ENCODE measurements around the gene ACTL6B.

Gene ACTL6B

DNA sequence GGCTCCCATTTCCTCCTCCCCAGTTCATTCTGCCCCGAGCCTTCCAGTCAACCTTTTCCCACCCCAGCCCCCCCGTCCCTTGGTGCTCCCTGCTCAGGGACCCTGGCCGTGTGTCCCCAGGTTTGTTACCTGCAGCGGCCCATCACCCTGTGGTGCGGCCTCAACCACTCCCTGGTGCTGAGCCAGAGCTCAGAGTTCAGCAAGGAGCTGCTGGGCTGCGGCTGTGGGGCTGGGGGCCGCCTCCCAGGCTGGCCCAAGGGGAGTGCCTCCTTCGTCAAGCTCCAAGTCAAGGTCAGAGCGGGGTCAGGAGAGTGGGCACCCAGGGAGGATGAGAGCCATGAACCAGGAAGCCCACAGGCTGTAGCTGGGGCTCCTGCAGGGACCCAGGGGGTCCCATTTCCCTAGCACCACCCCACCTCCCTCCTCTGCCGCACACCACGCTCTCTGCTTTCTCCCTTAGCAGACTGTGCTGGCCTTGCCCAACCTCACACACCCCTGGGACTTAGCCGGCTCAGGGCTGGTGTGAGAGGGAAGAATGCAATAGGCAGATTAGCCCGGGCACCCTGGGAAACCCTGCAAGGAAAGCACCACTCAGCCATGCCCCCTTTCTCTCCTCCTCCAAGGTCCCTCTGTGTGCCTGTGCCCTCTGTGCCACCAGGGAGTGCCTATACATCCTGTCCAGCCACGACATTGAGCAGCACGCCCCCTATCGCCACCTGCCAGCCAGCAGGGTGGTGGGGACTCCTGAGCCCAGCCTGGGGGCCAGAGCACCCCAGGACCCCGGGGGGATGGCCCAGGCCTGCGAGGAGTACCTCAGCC lies 56.1 kb downstream of the ACTL6B start:
- no peak for DNase-seq

- DNase-seq = no peak
Observed at GRCh38 chr7:100598425-100598824, 57.8 kb downstream of the ACTL6B start.

GRCh38 chr7:100595188-100595587 lies 61.1 kb downstream of the ACTL6B start:
- no peak for DNase-seq

Data from C1 segment of cervical spinal cord (tissue), 14 donors.